Breast epithelium (tissue), 3 donors: ENCODE measurements around the gene DYNC1I1.

ENCODE experiments used
- CTCF ChIP-seq, 3 donors: fragments of 450-650 bp; IDR thresholded peaks; one replicate each; pipeline ENCODE4 v1.5.1; 2016 to 2017; ENCODE audit warnings: antibody characterized with exemption in 3 of 3, mild to moderate bottlenecking in 3 of 3, moderate library complexity in 3 of 3
- POLR2A ChIP-seq: fragments of 450-650 bp; IDR thresholded peaks from one replicate; pipeline ENCODE4 v1.6.1; 2016; ENCODE audit warnings: antibody characterized with exemption, mild to moderate bottlenecking, moderate library complexity

GRCh38 chr7:95758187-95758586, 14.2 kb upstream of the DYNC1I1 start:
- no peak for TF ChIP-seq POLR2A
- TF ChIP-seq CTCF (IDR thresholded peaks at IDR 0.05): no peak
